A673 (cell line): Measurements from ENCODE around the gene SMIM41. TPM values are rescaled to one million over a fixed set of nuclear protein-coding genes. Genes with fewer than 3 reads are reported as not detected.

Experiments used
- BruUV-seq: library from RNA; stranded (reverse); fragments of 400-500 nt; replicated peaks from 2 replicates; lab custom pipeline; 2021; lab: Mats Ljungman, UMichigan
- CTCF ChIA-PET: fragments of 300-600 bp; sonication (Branson Sonifier 250); formaldehyde crosslinking; loops from one replicate; lab custom pipeline; 2022; ENCODE audit warnings: antibody characterized with exemption; lab: Charles Lee
- POLR2A ChIA-PET: fragments of 300-600 bp; sonication (Branson Sonifier 250); formaldehyde crosslinking; loops from one replicate; lab custom pipeline; 2022; ENCODE audit warnings: antibody characterized with exemption; ENCODE audit not compliant: low non-redundant PET; lab: Charles Lee
- DNase-seq: peaks from one replicate; pipeline ENCODE4 v3.0.0-alpha.2; 2015; ENCODE audit warnings: low spot score
- H3K27ac ChIP-seq: fragments of 200-600 bp; sonication (generic); 2 replicates; pipeline ENCODE4 v1.5.1; 2016; ENCODE audit warnings: mixed run types, low read depth, mild to moderate bottlenecking, mixed read lengths, antibody characterized with exemption, low read length; ENCODE audit not compliant: poor library complexity, severe bottlenecking
- H3K27me3 ChIP-seq: fragments of 200-600 bp; sonication (generic); replicated peaks from 2 replicates; pipeline ENCODE4 v1.6.1; 2017; ENCODE audit warnings: mixed run types, low read depth, mild to moderate bottlenecking, mixed read lengths, antibody characterized with exemption, low read length; ENCODE audit not compliant: insufficient read depth, poor library complexity
- H3K36me3 ChIP-seq: fragments of 200-600 bp; sonication (generic); 2 replicates; pipeline ENCODE4 v1.6.1; 2016; ENCODE audit warnings: mixed run types, mild to moderate bottlenecking, mixed read lengths, antibody characterized with exemption, low read length; ENCODE audit not compliant: insufficient read depth, poor library complexity, severe bottlenecking
- H3K4me1 ChIP-seq: fragments of 200-600 bp; sonication (generic); 2 replicates; pipeline ENCODE4 v1.6.1; 2017; ENCODE audit warnings: mixed run types, mild to moderate bottlenecking, mixed read lengths, antibody characterized with exemption, low read length; ENCODE audit not compliant: insufficient read depth, poor library complexity, severe bottlenecking
- H3K4me3 ChIP-seq: fragments of 200-600 bp; sonication (generic); 2 replicates; pipeline ENCODE4 v1.5.1; 2016; ENCODE audit warnings: low read depth, mixed run types, mild to moderate bottlenecking, mixed read lengths, low read length; ENCODE audit not compliant: poor library complexity, severe bottlenecking
- H3K9me3 ChIP-seq: fragments of 200-600 bp; sonication (generic); 2 replicates; pipeline ENCODE4 v1.6.1; 2016; ENCODE audit warnings: mixed run types, low read depth, mild to moderate bottlenecking, mixed read lengths, antibody characterized with exemption, low read length; ENCODE audit not compliant: poor library complexity, severe bottlenecking
- EZH2 ChIP-seq: fragments of 200-600 bp; sonication (generic); IDR thresholded peaks from 2 replicates; pipeline ENCODE4 v1.6.1; 2017; ENCODE audit warnings: borderline replicate concordance, low read depth, mild to moderate bottlenecking, mixed read lengths, antibody characterized with exemption, low read length; ENCODE audit not compliant: poor library complexity, severe bottlenecking
- intact Hi-C: fragments of 100-400 bp; cut with micrococcal nuclease; formaldehyde crosslinking; loops from one replicate; pipeline ENCODE4 v1.10.0; 2022; ENCODE audit not compliant: unreplicated experiment
- total RNA-seq: library from RNA; stranded (reverse); gene quantifications from 2 replicates; pipeline ENCODE4 v1.2.3, GENCODE V29; 2021
- TF ChIP-seq, protein P1 (sequence below): fragments of 300-800, 200-600 bp; sonication (generic); conservative IDR thresholded peaks from 2 replicates; pipeline ENCODE4 v1.5.1; 2017; ENCODE audit warnings: low read depth, mild to moderate bottlenecking, antibody characterized with exemption, low read length, moderate library complexity, mixed read lengths

SMIM41 gene
- total RNA-seq, 1 experiment from 2014 or later: 0.24 TPM

DNA sequence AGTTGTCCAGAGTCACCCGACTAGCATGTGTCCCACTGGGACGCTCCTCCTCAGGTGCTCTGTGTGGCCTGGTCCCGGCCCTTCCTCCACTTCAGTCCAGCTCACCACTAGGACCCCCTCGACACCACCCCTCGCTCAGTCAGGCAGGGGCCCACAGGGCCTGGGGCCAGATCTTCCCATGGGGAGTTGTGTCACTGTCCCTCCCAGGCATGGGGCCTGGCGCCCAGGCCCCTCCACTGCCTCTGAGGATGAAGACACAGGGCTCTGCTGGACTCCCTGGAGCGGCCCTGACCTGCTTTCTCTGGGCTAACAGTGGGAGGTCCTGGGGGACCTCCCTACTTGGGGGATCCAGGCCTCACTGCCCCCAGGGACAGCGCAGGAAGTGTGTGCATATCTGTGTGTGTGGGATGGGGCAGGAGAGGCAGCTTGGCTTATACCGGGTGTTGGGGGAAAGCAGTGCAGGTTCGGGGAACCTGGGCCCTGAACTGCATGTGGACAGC, 68.5 kb downstream of the SMIM41 start:
- POLR2A ChIA-PET: no interaction called here
- TF ChIP-seq, protein P1, sequence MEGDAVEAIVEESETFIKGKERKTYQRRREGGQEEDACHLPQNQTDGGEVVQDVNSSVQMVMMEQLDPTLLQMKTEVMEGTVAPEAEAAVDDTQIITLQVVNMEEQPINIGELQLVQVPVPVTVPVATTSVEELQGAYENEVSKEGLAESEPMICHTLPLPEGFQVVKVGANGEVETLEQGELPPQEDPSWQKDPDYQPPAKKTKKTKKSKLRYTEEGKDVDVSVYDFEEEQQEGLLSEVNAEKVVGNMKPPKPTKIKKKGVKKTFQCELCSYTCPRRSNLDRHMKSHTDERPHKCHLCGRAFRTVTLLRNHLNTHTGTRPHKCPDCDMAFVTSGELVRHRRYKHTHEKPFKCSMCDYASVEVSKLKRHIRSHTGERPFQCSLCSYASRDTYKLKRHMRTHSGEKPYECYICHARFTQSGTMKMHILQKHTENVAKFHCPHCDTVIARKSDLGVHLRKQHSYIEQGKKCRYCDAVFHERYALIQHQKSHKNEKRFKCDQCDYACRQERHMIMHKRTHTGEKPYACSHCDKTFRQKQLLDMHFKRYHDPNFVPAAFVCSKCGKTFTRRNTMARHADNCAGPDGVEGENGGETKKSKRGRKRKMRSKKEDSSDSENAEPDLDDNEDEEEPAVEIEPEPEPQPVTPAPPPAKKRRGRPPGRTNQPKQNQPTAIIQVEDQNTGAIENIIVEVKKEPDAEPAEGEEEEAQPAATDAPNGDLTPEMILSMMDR: no peak
- no peak for TF ChIP-seq EZH2
- CTCF ChIA-PET: interaction anchor here (0.7 kb wide), 1 partner anchor 224 kb away, joined by 3 read pairs; no protein-coding TSS in a partner anchor
- Histone ChIP-seq H3K9me3 (no peaks in the 10 kb centered on the region), H3K4me3 (no peak overlapping the region), H3K27me3 (no peaks in the 10 kb centered on the region), H3K36me3 (no peaks in the 10 kb centered on the region), H3K27ac (no peak overlapping the region), H3K4me1 (no peaks in the 10 kb centered on the region)
- no TSS peak for BruUV-seq
- no peak for DNase-seq
- intact Hi-C loops: no loop called here

DNA sequence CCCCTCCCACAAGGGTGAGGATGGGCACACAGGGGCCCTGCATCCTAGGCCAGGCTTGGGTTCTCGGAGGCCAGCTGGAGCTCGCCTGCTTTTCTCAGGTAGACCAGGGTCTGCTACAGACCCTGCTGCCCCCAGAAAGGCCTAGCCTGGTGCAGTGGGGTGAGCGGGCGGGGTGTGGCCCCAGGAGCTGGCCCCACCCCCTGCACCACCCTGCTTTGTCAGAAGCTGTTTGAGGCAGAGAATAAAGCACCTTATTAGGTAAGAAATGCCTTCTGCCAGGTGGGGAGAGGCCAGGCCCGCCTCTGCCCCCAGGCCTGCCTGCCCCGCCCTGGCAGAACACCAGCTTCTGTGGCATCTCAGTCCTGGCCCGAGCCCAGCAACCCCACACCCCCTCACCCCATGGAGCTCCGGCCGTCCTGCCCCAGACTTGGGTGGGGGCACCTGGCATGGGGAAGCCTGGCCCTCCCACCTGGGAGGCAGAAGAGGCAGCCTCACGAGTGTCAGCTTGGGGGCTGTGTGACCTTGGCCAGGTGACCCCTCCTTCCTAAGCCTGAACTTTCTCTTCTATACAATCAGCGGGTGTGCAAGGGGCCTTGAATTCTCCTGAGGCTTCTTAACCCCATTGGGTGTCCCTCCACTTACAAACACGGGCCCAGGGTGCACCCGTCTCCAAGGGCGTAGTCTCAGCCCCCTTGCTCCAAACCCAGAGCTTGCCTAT, 69.1 kb downstream of the SMIM41 start:
- no peaks in the 10 kb centered on the region for H3K4me1 ChIP-seq
- DNase-seq: no peak
- no TSS peak for BruUV-seq
- intact Hi-C loops: no loop called here
- H3K27ac ChIP-seq: no peak overlapping the region
- POLR2A ChIA-PET: no interaction called here
- TF ChIP-seq EZH2: no peak
- TF ChIP-seq, protein P1: no peak
- CTCF ChIA-PET: interaction anchor here (0.7 to 1.0 kb wide), 2 partner anchors 179 to 223 kb away, joined by 3 to 5 read pairs; no protein-coding TSS in a partner anchor
- H3K27me3 ChIP-seq: no peaks in the 10 kb centered on the region
- no peaks in the 10 kb centered on the region for H3K9me3 ChIP-seq
- H3K36me3 ChIP-seq: no peaks in the 10 kb centered on the region
- no peak overlapping the region for H3K4me3 ChIP-seq

DNA sequence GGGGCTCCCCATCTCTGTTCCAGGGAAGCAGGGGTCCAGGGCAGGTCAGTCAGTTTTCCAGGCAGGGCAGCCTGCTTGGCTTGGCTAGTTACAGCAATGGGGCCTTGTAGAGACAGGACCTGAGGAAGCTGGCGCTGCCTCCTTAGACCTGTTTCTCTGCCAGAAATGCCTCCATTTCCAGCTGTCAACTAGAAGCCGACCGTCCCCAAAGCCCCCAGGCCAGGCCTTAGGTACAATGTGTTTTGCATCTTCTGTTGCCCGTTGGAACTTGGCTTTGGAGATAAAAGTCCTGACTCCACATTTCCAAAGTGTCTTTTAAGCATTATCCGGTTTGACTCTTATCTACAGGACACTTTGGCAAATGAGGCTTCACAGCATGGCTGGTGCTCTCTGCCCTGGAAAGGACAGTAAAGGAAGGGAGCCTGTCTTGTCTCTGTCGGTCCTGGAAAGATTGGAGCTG, 69.7 kb downstream of the SMIM41 start:
- Histone ChIP-seq H3K27ac (no peak overlapping the region), H3K27me3 (no peaks in the 10 kb centered on the region), H3K4me1 (no peaks in the 10 kb centered on the region), H3K36me3 (no peaks in the 10 kb centered on the region), H3K4me3 (no peak overlapping the region), H3K9me3 (no peaks in the 10 kb centered on the region)
- ChIA-PET CTCF (interaction anchor here (1.0 kb wide), 1 partner anchor 178 kb away, joined by 5 read pairs; no protein-coding TSS in a partner anchor), POLR2A (no interaction called here)
- TF ChIP-seq, protein P1: no peak
- TF ChIP-seq EZH2: no peak
- intact Hi-C loops: no loop called here
- DNase-seq: no peak
- no TSS peak for BruUV-seq
